NCI-H774 (cell line): Measurements from ENCODE around the gene DSCAM.

Experiments
- DNase-seq: peaks from one replicate; lab custom pipeline; 2025; lab: John Stamatoyannopoulos, UW

DSCAM gene

GRCh38 chr21:40179166-40179565 lies 667.8 kb downstream of the DSCAM start:
- no peak for DNase-seq

DNA sequence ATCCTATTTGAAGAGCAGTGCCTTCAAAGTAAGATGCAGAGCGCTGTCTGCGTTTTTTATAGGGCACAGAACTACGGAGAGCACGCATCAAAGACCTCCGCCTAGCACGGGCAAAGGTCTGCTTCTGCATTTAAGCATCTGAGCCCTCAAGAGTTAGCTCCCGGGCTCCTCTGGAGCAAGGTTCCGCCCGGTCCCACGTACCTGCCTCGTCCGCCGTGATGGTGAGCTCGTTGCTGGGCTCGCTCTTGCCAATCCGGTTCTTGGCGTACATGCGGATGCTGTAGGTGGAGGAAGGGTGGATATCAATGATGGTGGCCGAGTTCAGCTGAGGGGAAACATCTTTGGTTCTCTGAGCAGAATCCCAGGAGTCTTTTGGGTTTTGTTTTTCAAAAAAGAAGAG lies 668.2 kb downstream of the DSCAM start:
- no peak for DNase-seq

- DNase-seq = peak; percentile 45
Measured at GRCh38 chr21:40177979-40178378, 669.0 kb downstream of the DSCAM start.

GRCh38 chr21:40176724-40177123 lies 670.2 kb downstream of the DSCAM start:
- DNase-seq = peak; percentile 96

DNA sequence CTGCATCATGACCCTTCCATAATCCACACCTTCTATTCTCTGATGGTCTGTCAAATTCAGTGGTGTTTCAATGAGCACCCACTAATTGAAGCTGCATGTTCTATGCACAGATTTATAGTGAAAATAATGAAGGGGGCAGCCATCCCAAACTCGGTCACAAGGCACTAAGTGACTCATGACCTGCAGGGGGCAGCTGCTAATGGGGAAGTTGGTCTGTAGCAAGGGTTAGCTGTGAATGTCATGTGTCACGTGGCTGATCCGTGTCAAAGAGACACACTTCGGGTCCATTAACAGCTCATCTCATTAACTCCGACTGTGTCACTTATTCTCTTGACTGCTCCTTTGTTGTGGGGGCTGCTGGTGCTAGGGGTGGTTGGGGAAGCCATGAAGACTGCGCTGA lies 673.1 kb downstream of the DSCAM start:
- no peak for DNase-seq

DNA sequence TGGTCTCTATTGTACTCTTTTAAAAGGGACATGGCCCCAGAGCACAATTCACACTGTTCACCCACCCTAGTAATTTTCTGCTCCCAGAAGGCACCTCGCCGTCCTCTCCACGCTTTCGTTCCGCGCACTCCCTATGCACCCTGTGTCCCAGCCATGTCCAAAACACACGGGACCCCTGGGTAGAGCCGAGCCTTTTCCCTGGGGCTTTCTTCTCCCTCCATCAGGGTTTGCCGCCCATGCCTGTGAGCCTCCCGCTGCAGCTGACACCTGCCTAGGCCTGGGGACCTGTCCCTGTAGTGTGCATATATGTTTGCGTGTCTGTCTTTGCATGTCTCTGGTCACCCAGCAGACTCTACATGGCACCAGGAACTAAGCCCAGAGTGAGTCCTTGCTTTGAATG lies 677.0 kb downstream of the DSCAM start:
- no peak for DNase-seq

DNA sequence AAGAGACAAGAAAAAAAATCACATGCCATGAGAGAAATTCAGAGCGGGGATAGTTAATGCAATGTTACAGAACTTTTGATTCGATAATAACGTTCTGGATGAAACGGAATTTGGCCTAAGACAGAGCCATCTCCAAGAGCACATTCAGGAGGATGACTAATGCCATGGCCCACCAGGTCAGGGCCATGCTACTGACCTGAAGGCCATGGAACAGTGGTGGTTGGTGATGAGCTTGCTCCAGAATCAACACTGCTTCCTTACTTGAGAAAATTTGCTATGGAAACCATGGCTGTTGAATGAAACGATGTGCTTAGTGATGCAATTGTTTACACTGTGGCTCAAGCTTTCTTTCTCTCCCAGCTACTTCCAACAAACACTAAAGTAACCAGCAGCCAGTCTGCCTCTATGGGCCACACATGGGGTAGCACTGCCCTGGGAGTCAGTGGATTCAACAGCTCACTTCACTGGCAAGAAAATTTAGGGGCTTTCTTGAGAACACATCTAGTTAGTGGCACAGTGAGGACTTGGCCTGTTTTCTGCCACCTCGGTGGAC lies 680.6 kb downstream of the DSCAM start:
- DNase-seq = peak; percentile 44

GRCh38 chr21:40165773-40166070 lies 681.2 kb downstream of the DSCAM start:
- no peak for DNase-seq

DNA sequence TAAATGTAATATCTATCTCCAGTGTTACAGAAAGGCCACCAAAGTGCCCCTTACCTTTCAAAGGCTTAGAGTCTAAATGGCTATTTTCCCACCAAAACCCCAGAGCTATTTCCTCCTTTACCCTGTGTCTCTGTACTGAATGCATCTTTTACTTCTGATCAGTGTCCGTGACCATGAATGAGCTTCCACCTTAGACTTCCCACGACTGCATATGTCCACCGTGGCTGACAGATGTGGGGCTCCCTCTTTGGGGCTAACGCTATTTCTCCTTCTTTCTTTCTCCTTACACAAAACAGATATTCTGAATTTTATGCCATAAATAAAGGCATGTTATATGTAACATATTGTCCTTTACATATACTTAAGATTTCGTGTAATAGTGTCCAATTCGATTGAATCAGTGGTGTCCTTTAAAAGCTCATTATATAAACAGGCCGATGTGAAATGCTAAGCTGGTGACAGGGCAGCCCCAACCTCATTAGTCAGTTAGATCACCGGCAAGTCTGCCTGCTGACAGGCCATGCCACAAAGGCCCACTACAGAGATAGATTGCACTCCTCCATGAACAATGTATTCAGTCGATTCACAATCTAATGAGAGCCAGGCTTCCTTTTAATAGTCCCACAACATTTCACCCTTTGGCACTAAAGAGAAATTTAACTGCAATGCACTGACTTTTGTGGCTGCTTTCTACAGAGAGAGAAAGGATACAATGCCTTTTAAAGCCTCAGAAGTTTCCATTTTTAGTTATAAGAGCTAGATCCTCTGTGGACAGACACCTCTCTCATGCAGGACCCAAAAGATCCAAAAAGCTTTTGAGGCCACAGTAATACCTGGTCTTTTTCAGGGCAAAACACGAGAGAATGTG lies 681.8 kb downstream of the DSCAM start:
- no peak for DNase-seq

GRCh38 chr21:40162075-40162474 lies 684.9 kb downstream of the DSCAM start:
- DNase-seq = no peak

DNA sequence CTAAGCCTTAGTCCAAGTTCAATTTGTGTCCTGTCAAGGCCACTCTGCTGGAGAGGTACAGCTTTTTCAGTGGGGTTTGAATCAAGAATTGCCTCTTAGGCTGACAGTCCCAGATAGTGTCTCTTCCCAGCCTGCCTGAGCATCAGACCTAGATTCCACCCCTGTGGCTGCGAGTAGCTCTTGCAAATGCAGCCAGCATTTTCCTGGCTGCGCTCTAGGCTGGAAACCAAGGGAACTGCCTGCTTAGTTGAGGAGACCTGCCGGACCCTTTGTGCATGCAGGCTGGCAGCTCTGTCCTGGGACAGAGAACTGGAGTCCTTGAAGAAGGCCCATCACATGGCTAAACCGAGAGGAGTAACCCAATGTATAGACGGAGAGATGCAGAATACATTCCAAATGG lies 686.0 kb downstream of the DSCAM start:
- no peak for DNase-seq

GRCh38 chr21:40158366-40158765 lies 688.6 kb downstream of the DSCAM start:
- DNase-seq = no peak

GRCh38 chr21:40155563-40155962 lies 691.4 kb downstream of the DSCAM start:
- no peak for DNase-seq

GRCh38 chr21:40153351-40153750 lies 693.6 kb downstream of the DSCAM start:
- no peak for DNase-seq

- DNase-seq = no peak
Measured at GRCh38 chr21:40152476-40152875, 694.5 kb downstream of the DSCAM start.

DNA sequence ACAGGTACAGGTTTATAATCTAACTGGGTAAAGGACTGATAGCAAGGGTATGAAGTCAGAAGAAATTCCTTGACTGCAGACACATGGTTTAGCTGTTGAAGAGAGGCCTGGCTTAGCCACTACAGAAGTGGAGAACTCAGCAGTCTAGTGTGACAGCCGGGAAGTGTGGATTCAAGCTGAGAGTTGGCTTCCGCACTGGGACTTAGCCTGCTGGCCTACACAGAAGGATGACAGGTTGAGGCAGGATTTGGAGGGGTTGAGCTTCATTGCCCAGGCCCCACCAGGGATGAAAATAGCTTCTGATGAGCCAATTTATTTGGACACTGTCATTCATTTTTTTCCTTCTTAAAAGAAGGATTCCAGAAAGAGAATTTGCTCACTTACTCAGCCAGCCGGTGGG lies 695.3 kb downstream of the DSCAM start:
- no peak for DNase-seq

GRCh38 chr21:40146216-40146837 lies 700.6 kb downstream of the DSCAM start:
- DNase-seq = peak; percentile 47

DNA sequence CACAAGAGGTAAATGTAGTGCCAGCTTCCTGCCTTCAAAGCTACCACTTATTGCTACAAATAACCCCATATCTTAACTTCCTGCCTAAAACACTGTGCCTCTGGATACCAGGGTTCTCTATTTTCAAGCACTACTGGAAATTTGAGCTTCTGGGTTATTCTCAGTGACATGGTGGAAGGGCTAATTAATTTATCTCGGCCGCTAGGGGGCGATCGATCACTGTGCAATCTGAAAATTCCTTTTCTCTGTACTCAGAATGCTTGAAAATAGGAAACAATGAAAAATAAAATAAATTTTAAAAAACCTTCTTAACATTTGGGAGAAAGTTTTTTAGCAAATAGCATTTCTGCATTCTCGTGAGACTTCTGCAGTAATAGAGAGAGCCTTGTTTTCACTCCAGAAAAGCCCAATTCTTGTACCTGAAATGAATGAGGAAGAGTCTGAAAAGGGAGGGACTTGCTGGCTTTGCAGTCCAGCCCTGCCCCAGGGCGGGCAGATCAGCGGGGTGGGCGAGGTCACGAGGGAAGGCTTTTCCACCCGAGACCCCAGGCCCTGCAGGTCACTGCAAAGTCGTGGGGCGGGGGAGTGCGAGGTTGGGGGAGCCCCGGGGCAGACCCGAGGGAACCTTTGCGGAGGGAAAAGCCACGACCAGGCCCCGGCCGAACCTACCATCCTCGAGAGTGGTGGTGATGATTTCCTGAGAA lies 703.0 kb downstream of the DSCAM start:
- peak; percentile 53 for DNase-seq

DNA sequence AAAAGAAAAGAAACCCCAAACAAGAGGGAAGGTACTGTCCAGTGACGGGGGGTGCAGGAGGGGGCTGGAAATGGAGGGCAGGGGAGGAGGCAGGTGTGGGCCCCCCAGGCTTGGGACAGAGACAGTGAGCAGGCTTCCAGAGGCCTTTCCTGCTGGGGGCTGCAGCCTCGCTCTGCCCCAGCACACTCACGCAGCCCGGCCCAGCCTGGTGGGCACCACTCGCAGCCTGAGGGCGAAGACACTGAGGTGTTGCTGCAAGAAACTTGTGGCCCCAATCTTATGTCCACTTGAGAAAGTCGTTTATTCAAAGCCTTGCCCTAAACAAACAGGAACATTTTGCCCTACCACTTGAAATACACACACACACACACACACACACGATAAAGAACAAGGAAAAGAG lies 705.3 kb downstream of the DSCAM start:
- DNase-seq = no peak

DNA sequence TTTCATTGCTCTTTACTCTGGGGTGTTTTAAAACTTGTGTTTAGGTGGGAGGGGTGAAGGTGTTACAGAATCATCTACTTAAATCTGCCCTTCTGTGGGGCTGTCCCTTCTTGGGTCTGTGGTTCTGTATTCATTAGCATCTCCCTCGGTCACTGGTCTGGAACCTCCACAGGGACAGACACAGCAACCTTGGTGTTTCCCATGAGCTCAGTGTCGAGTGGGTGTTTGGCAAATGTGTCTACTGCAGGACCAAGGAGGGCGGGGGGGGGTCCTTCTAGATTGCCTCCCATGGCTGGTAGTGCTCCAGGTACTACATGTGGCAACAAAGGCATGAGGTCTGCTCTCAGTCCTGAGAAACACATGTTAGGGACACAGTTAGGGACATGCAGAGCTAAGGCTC lies 706.3 kb downstream of the DSCAM start:
- no peak for DNase-seq

GRCh38 chr21:40139636-40140035 lies 707.3 kb downstream of the DSCAM start:
- DNase-seq = no peak

DNA sequence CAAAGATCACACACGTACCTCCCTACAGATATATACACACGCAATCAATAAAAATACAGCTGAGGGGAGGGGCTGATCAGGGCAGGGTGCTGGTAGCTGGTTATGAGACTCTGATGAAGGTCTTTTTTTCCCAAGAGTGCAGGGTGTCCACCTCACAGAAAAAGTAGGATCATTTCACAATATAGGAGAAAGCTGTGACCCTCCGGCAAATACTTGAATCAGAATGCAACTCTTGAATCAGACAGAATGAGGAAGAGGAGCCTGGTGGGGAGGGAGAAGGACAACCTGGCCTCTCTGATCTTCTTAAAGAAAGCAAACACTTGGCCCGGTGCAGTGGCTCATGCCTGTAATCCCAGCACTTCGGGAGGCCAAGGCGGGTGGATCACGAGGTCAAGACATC lies 710.4 kb downstream of the DSCAM start:
- no peak for DNase-seq
